ENCODE measurements around the gene MAN2A2.
"Not testable (repeated sequence)": the region's sequence is repeated elsewhere in the genome, so short reads cannot be mapped to it uniquely, and the experiment has no call there.

Gene MAN2A2

GRCh38 chr15:90871716-90872485 lies 31.2 kb upstream of the MAN2A2 start:
- DNase-seq = peak; percentile 56

GRCh38 chr15:90872486-90873184 lies 30.5 kb upstream of the MAN2A2 start:
- no peak for DNase-seq

- no peak for DNase-seq
These were observed 29.6 kb upstream of the MAN2A2 start for GRCh38 chr15:90873488-90873997.

- DNase-seq = peak; percentile 50
These were observed 29.0 kb upstream of the MAN2A2 start for GRCh38 chr15:90873998-90874605.

GRCh38 chr15:90874986-90875385 lies 28.1 kb upstream of the MAN2A2 start:
- not testable (repeated sequence) for DNase-seq

GRCh38 chr15:90875549-90875981 lies 27.5 kb upstream of the MAN2A2 start:
- no peak for DNase-seq

- DNase-seq = no peak
These were observed 27.1 kb upstream of the MAN2A2 start for GRCh38 chr15:90876046-90876445.

GRCh38 chr15:90876512-90877170 lies 26.5 kb upstream of the MAN2A2 start:
- DNase-seq = no peak

GRCh38 chr15:90877315-90877714 lies 25.8 kb upstream of the MAN2A2 start:
- no peak for DNase-seq

- DNase-seq = no peak
These were observed 25.1 kb upstream of the MAN2A2 start for GRCh38 chr15:90877996-90878395.

GRCh38 chr15:90878660-90879059 lies 24.4 kb upstream of the MAN2A2 start:
- no peak for DNase-seq

GRCh38 chr15:90879730-90880366 lies 23.3 kb upstream of the MAN2A2 start:
- no peak for DNase-seq

- no peak for DNase-seq
These were observed 22.5 kb upstream of the MAN2A2 start for GRCh38 chr15:90880381-90881145.

- DNase-seq = no peak
These were observed 21.7 kb upstream of the MAN2A2 start for GRCh38 chr15:90881181-90881977.

GRCh38 chr15:90881978-90882721 lies 21.0 kb upstream of the MAN2A2 start:
- no peak for DNase-seq

- no peak for DNase-seq
These were observed 20.1 kb upstream of the MAN2A2 start for GRCh38 chr15:90882781-90883525.

GRCh38 chr15:90883526-90883975 lies 19.6 kb upstream of the MAN2A2 start:
- no peak for DNase-seq

- peak; percentile 68 for DNase-seq
These were observed 19.0 kb upstream of the MAN2A2 start, which contains the start of gene FES for GRCh38 chr15:90883976-90884718. Gene FES (plus strand): TSS chr15:90884504. CDS start chr15:90885046, 542 bp downstream.
